ENCODE data around the gene ARHGAP23.

Gene ARHGAP23

GRCh38 chr17:38532451-38532850 lies 104.2 kb downstream of the ARHGAP23 start:
- H3K27ac ChIP-seq = no peak overlapping the region
- in situ Hi-C loops (cut with HindIII; ENCODE audit: low pct_ligation_motif_present, low sequenced_read_pairs) = no loop called here

GRCh38 chr17:38533241-38533640 lies 105.0 kb downstream of the ARHGAP23 start:
- H3K27me3 ChIP-seq (replicated peaks) = peaks cover 1% of the 10 kb centered on the region
- no peak overlapping the region for H3K27ac ChIP-seq
- in situ Hi-C loops (cut with HindIII; ENCODE audit: low pct_ligation_motif_present, low sequenced_read_pairs) = no loop called here
- H3K36me3 ChIP-seq (replicated peaks) = no peaks in the 10 kb centered on the region
- TF ChIP-seq CTCF (IDR thresholded peaks at IDR 0.05; ENCODE audit: low read depth, low read length, missing control alignments) = no peak
- DNase-seq = no peak
- H3K4me3 ChIP-seq (ENCODE audit: low read depth, low read length) = no peak overlapping the region

More at GRCh38 chr17:38532451-38532850, 104.2 kb downstream of the ARHGAP23 start:
- TF ChIP-seq CTCF (IDR thresholded peaks at IDR 0.05; ENCODE audit: low read depth, low read length, missing control alignments) = no peak
- Histone ChIP-seq H3K27me3 (replicated peaks) (peaks cover 1% of the 10 kb centered on the region), H3K36me3 (replicated peaks) (no peaks in the 10 kb centered on the region), H3K4me3 (ENCODE audit: low read depth, low read length) (no peak overlapping the region)
- DNase-seq = no peak

- no peak for TF ChIP-seq CTCF (IDR thresholded peaks at IDR 0.05; ENCODE audit: low read depth, low read length, missing control alignments)
- in situ Hi-C loops (cut with HindIII; ENCODE audit: low pct_ligation_motif_present, low sequenced_read_pairs) = no loop called here
- Histone ChIP-seq H3K4me3 (ENCODE audit: low read depth, low read length) (no peak overlapping the region), H3K36me3 (replicated peaks) (no peaks in the 10 kb centered on the region), H3K27me3 (replicated peaks) (peaks cover 1% of the 10 kb centered on the region), H3K27ac (no peak overlapping the region)
- DNase-seq = no peak
Observed at GRCh38 chr17:38533866-38534497, 105.7 kb downstream of the ARHGAP23 start.

GRCh38 chr17:38534498-38534885 lies 106.2 kb downstream of the ARHGAP23 start:
- in situ Hi-C loops (cut with HindIII; ENCODE audit: low pct_ligation_motif_present, low sequenced_read_pairs) = no loop called here

GRCh38 chr17:38535886-38536285 lies 107.6 kb downstream of the ARHGAP23 start:
- in situ Hi-C loops (cut with HindIII; ENCODE audit: low pct_ligation_motif_present, low sequenced_read_pairs) = no loop called here
- Histone ChIP-seq H3K27ac (no peak overlapping the region), H3K27me3 (replicated peaks) (no peaks in the 10 kb centered on the region), H3K4me3 (ENCODE audit: low read depth, low read length) (no peak overlapping the region), H3K36me3 (replicated peaks) (no peaks in the 10 kb centered on the region)
- DNase-seq = no peak
- no peak for TF ChIP-seq CTCF (IDR thresholded peaks at IDR 0.05; ENCODE audit: low read depth, low read length, missing control alignments)

More at GRCh38 chr17:38534498-38534885, 106.2 kb downstream of the ARHGAP23 start:
- Histone ChIP-seq H3K36me3 (replicated peaks) (no peaks in the 10 kb centered on the region), H3K27ac (no peak overlapping the region), H3K4me3 (ENCODE audit: low read depth, low read length) (no peak overlapping the region), H3K27me3 (replicated peaks) (peaks cover 1% of the 10 kb centered on the region)
- no peak for TF ChIP-seq CTCF (IDR thresholded peaks at IDR 0.05; ENCODE audit: low read depth, low read length, missing control alignments)
- DNase-seq = no peak

GRCh38 chr17:38536661-38537060 lies 108.4 kb downstream of the ARHGAP23 start:
- no peak for TF ChIP-seq CTCF (IDR thresholded peaks at IDR 0.05; ENCODE audit: low read depth, low read length, missing control alignments)

More at GRCh38 chr17:38536661-38537060, 108.4 kb downstream of the ARHGAP23 start:
- Histone ChIP-seq H3K4me3 (ENCODE audit: low read depth, low read length) (no peak overlapping the region), H3K27ac (no peak overlapping the region), H3K27me3 (replicated peaks) (no peaks in the 10 kb centered on the region), H3K36me3 (replicated peaks) (no peaks in the 10 kb centered on the region)
- DNase-seq = no peak
- in situ Hi-C loops (cut with HindIII; ENCODE audit: low pct_ligation_motif_present, low sequenced_read_pairs) = no loop called here
